HuH-7 (cell line): ENCODE measurements around the gene RPL36.
"Not testable (repeated sequence)": the region's sequence is repeated elsewhere in the genome, so short reads cannot be mapped to it uniquely, and the experiment has no call there.

Source experiments
- DNase-seq: peaks from one replicate; pipeline ENCODE4 v3.0.0; 2011; ENCODE audit warnings: low spot score

Gene RPL36

GRCh38 chr19:5674714-5675113, 15.4 kb upstream of the RPL36 start:
- no peak for DNase-seq

- DNase-seq: no peak
Observed at GRCh38 chr19:5676105-5676771, 13.9 kb upstream of the RPL36 start.

- DNase-seq: no peak
Observed at GRCh38 chr19:5676772-5677105, 13.4 kb upstream of the RPL36 start.

- no peak for DNase-seq
Observed at GRCh38 chr19:5677136-5677535, 13.0 kb upstream of the RPL36 start.

GRCh38 chr19:5677580-5677979, 12.5 kb upstream of the RPL36 start:
- no peak for DNase-seq

GRCh38 chr19:5678071-5678718, 11.9 kb upstream of the RPL36 start:
- no peak for DNase-seq

- DNase-seq: no peak
Observed at GRCh38 chr19:5679289-5680083, 10.6 kb upstream of the RPL36 start.

- no peak for DNase-seq
Observed at GRCh38 chr19:5680084-5680436, 10.0 kb upstream of the RPL36 start.

GRCh38 chr19:5680437-5681368, 9.4 kb upstream of the RPL36 start, which contains the start of the genes HSD11B1L and MICOS13:
Gene HSD11B1L (plus strand): TSS chr19:5681027. CDS start chr19:5684833, 3,806 bp downstream.
Gene MICOS13 (minus strand): TSS chr19:5680516. CDS start chr19:5680486, 30 bp downstream.
- DNase-seq: peak; percentile 94

- DNase-seq: no peak
Observed at GRCh38 chr19:5681391-5682106, 8.5 kb upstream of the RPL36 start.

- DNase-seq: no peak
Observed at GRCh38 chr19:5682107-5682482, 8.0 kb upstream of the RPL36 start.

GRCh38 chr19:5683177-5683886, 6.8 kb upstream of the RPL36 start:
- DNase-seq: no peak

- DNase-seq: no peak
Observed at GRCh38 chr19:5684694-5685430, 5.2 kb upstream of the RPL36 start.

- no peak for DNase-seq
Observed at GRCh38 chr19:5686326-5686646, 3.8 kb upstream of the RPL36 start.

- peak; percentile 93 for DNase-seq
Observed at GRCh38 chr19:5686647-5687359, 3.3 kb upstream of the RPL36 start.

GRCh38 chr19:5687360-5688198, 2.5 kb upstream of the RPL36 start:
- DNase-seq: no peak

GRCh38 chr19:5688262-5688881, 1.7 kb upstream of the RPL36 start:
- DNase-seq: not testable (repeated sequence)
